Mesendoderm (in vitro differentiated cells): Measurements from ENCODE around the gene OR2T29. TPM values are rescaled to one million over a fixed set of nuclear protein-coding genes. Genes with fewer than 3 reads are reported as not detected.
"Not testable (repeated sequence)": the region's sequence is repeated elsewhere in the genome, so short reads cannot be mapped to it uniquely, and the experiment has no call there.

Experiments used
- DNase-seq: peaks from one replicate; pipeline ENCODE4 v3.0.0; 2013
- H2AK5ac ChIP-seq: 2 replicates; pipeline ENCODE4 v1.6.1; 2013; ENCODE audit warnings: low read length, inconsistent platforms
- H2BK120ac ChIP-seq: 2 replicates; pipeline ENCODE4 v1.6.1; 2013; ENCODE audit warnings: low read depth, mild to moderate bottlenecking, low read length, moderate library complexity, mixed read lengths
- H2BK15ac ChIP-seq: replicated peaks from 2 replicates; pipeline ENCODE4 v1.6.1; 2013; ENCODE audit warnings: low read depth, mild to moderate bottlenecking, moderate library complexity
- H2BK5ac ChIP-seq: 2 replicates; pipeline ENCODE4 v1.6.1; 2013; ENCODE audit warnings: low read length, inconsistent platforms
- H3K18ac ChIP-seq: 2 replicates; pipeline ENCODE4 v1.6.1; 2013; ENCODE audit warnings: mild to moderate bottlenecking, low read length, mixed read lengths
- H3K23ac ChIP-seq: one replicate; pipeline ENCODE4 v1.6.1; 2013; ENCODE audit warnings: low read length
- H3K27ac ChIP-seq: 2 replicates; pipeline ENCODE4 v1.5.1; 2013; ENCODE audit warnings: low read depth, mild to moderate bottlenecking, inconsistent platforms, low read length, moderate library complexity
- H3K27me3 ChIP-seq: 2 replicates; pipeline ENCODE4 v1.6.1; 2013; ENCODE audit warnings: low read length, control low read depth, mild to moderate bottlenecking, inconsistent platforms; ENCODE audit not compliant: insufficient read depth, poor library complexity
- H3K36me3 ChIP-seq: 2 replicates; pipeline ENCODE4 v1.6.1; 2013; ENCODE audit warnings: low read length, inconsistent platforms; ENCODE audit not compliant: control insufficient read depth, insufficient read depth
- H3K4ac ChIP-seq: one replicate; pipeline ENCODE4 v1.6.1; 2013; ENCODE audit warnings: low read depth, mild to moderate bottlenecking, low read length, moderate library complexity
- H3K4me1 ChIP-seq: 2 replicates; pipeline ENCODE4 v1.6.1; 2013; ENCODE audit warnings: low read depth, low read length, inconsistent platforms; ENCODE audit not compliant: control insufficient read depth
- H3K4me2 ChIP-seq: 2 replicates; pipeline ENCODE4 v1.6.1; 2013; ENCODE audit warnings: low read length
- H3K4me3 ChIP-seq: 2 replicates; pipeline ENCODE4 v1.5.1; 2013; ENCODE audit warnings: mild to moderate bottlenecking, low read length
- H3K56ac ChIP-seq: one replicate; pipeline ENCODE4 v1.6.1; 2013; ENCODE audit warnings: low read length
- H3K79me1 ChIP-seq: 2 replicates; pipeline ENCODE4 v1.6.1; 2013; ENCODE audit warnings: low read length, inconsistent platforms
- H3K79me2 ChIP-seq: 2 replicates; pipeline ENCODE4 v1.6.1; 2013; ENCODE audit warnings: mild to moderate bottlenecking, low read length; ENCODE audit not compliant: control insufficient read depth, insufficient read depth
- H3K9ac ChIP-seq: 2 replicates; pipeline ENCODE4 v1.6.1; 2013; ENCODE audit warnings: low read length, inconsistent platforms
- H4K5ac ChIP-seq: one replicate; pipeline ENCODE4 v1.6.1; 2013; ENCODE audit warnings: low read length
- H4K8ac ChIP-seq: one replicate; pipeline ENCODE4 v1.6.1; 2013; ENCODE audit warnings: low read depth, mild to moderate bottlenecking, control low read depth, low read length, moderate library complexity
- WGBS: extraction: QIAGEN DNeasy Blood & Tissue Kit; methylation state at CpG from one replicate; pipeline ENCODE4 v1.1.7; 2013; ENCODE audit warnings: low lambda C conversion rate, missing lambda C conversion rate; ENCODE audit not compliant: insufficient coverage; ENCODE audit errors: extremely low coverage; 5-methylcytosine and 5-hydroxymethylcytosine counted together
- polyA plus RNA-seq, 2 experiments: library from polyadenylated mRNA; stranded (reverse); fragments of 200-250 nt; gene quantifications; one replicate each; pipeline ENCODE4 v1.2.3, GENCODE V29; 2013

The OR2T29 gene, protein sequence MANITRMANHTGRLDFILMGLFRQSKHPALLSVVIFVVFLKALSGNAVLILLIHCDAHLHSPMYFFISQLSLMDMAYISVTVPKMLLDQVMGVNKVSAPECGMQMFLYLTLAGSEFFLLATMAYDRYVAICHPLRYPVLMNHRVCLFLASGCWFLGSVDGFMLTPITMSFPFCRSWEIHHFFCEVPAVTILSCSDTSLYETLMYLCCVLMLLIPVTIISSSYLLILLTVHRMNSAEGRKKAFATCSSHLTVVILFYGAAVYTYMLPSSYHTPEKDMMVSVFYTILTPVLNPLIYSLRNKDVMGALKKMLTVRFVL
- polyA plus RNA-seq (2013, experiment 1 of 2): not detected
- not detected for polyA plus RNA-seq (2013, experiment 2 of 2)

DNA sequence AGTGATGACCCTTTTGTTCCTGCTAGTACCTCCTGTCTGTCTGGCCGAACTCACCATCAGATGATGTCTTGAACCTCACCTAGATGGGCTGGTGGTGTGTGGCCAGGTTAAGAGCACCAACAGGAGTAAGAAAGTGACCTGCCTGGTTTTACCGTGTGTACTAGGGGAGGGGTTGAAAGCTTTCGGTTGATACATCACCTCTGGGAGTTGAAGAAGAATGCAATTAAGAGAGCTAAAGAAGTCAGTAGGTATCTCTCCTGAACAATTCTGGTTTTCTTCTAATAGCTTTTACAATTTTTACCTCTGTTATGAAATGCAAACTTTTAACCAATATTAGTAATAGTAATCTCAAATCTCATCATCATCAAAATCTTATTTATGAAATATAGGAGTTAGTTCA lies at the start of gene OR2T29:
OR2T29 (minus strand) TSS at position 101 of the 400 bp plus-strand sequence. CDS start 3,281 bp downstream, outside the sequence.
- not testable (repeated sequence) for H3K27ac ChIP-seq, H3K18ac ChIP-seq, H3K4me2 ChIP-seq, H3K27me3 ChIP-seq, H4K8ac ChIP-seq, H2BK120ac ChIP-seq, H3K56ac ChIP-seq, H3K9ac ChIP-seq, H2BK5ac ChIP-seq, H3K4ac ChIP-seq, H3K36me3 ChIP-seq, H3K79me2 ChIP-seq, H3K79me1 ChIP-seq, H3K4me1 ChIP-seq, DNase-seq, H3K23ac ChIP-seq, H3K4me3 ChIP-seq, H2AK5ac ChIP-seq, H4K5ac ChIP-seq, H2BK15ac ChIP-seq
- no CpG with 5 or more reads among the region's 3 CpGs for WGBS

DNA sequence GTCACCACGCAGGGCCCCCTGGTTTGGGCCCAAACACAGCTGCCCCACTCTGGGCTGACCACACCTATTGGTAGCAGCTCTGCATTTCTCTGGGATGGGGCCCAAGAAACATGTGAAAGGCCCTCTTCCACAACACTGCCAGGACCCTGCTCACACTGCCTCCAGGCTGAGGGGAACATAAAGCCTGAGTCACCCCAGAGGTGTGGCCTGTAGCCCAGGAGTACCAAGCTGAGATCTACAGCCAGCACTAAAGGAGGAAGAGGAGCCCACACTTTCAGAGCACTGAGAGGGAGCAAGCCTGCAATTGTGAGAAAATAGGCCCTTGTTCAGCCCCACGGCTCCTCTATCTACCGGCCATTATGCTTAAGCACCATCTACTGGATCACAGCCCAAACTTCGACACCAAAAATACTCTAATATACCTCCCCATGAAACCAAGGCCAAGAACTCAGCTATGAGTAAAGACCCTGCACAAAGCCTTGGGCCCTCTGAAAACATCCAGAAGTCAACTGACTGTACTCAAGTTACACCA lies 49.4 kb upstream of the OR2T29 start:
- Histone ChIP-seq H3K79me1 (no peaks in the 10 kb centered on the region), H3K36me3 (no peaks in the 10 kb centered on the region), H2BK15ac (no peak overlapping the region), H3K27me3 (no peaks in the 10 kb centered on the region), H3K56ac (no peak overlapping the region), H3K9ac (no peak overlapping the region), H4K8ac (no peak overlapping the region), H3K4me2 (no peak overlapping the region), H3K4me3 (no peak overlapping the region), H2BK5ac (no peak overlapping the region), H3K18ac (no peak overlapping the region), H3K79me2 (no peaks in the 10 kb centered on the region), H2BK120ac (no peak overlapping the region), H3K4me1 (no peaks in the 10 kb centered on the region), H3K23ac (no peak overlapping the region), H3K27ac (no peak overlapping the region), H4K5ac (no peak overlapping the region), H2AK5ac (no peak overlapping the region), H3K4ac (no peak overlapping the region)
- WGBS: no CpG with 5 or more reads among the region's 4 CpGs
- no peak for DNase-seq

DNA sequence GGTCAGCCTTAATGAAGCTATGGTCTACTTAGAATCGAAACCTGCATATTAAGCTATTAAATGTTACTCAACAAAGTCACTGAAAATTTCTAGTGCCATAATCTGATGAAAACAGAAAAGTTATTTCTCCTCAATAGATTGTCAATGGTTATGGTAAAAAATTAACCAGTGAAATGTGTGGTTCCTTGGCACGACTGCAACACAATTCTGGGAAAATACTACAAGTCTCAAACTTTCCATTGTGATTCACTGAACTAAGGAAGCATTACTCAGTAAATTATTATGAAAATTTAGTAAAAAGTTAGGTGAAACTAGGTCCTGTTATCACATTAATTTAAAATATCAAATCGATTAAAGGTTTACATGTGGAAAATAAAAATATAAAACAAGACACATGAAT lies 47.7 kb upstream of the OR2T29 start:
- H3K79me2 ChIP-seq: no peaks in the 10 kb centered on the region
- no peak overlapping the region for H3K18ac ChIP-seq
- no peak overlapping the region for H3K23ac ChIP-seq
- no peaks in the 10 kb centered on the region for H3K79me1 ChIP-seq
- no peaks in the 10 kb centered on the region for H3K4me1 ChIP-seq
- H4K8ac ChIP-seq: no peak overlapping the region
- no peak overlapping the region for H2AK5ac ChIP-seq
- no peak overlapping the region for H3K56ac ChIP-seq
- H3K4me2 ChIP-seq: no peak overlapping the region
- no peaks in the 10 kb centered on the region for H3K27me3 ChIP-seq
- no CpG with 5 or more reads among the region's 3 CpGs for WGBS
- no peak for DNase-seq
- H3K4ac ChIP-seq: no peak overlapping the region
- no peak overlapping the region for H2BK5ac ChIP-seq
- H3K4me3 ChIP-seq: no peak overlapping the region
- no peak overlapping the region for H2BK15ac ChIP-seq
- H2BK120ac ChIP-seq: no peak overlapping the region
- H3K36me3 ChIP-seq: no peaks in the 10 kb centered on the region
- no peak overlapping the region for H3K9ac ChIP-seq
- H4K5ac ChIP-seq: no peak overlapping the region
- no peak overlapping the region for H3K27ac ChIP-seq

DNA sequence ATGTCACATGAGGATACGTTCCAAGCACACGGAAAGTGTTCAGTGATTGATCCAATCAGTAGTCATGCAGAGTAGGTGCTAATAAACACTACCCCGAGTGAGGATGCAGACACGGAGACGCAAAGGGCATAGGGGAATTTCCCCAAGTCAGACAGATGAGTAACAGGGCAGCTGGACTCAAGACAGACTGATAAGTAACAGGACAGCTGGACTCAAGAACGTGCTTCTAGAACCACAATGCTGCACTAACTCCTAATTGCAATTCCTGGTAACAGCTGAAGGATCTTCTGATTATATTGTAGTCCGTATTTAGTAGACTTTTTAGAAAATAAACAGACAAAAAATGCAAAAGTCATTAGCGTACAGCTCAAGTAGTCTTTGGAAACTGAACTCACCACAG lies 36.8 kb upstream of the OR2T29 start:
- H4K5ac ChIP-seq: no peak overlapping the region
- no peak overlapping the region for H2AK5ac ChIP-seq
- H3K79me2 ChIP-seq: no peaks in the 10 kb centered on the region
- no peak overlapping the region for H3K23ac ChIP-seq
- no peak overlapping the region for H4K8ac ChIP-seq
- H2BK120ac ChIP-seq: no peak overlapping the region
- H3K4me3 ChIP-seq: peak overlapping the region; percentile 19
- no peak overlapping the region for H2BK5ac ChIP-seq
- no peaks in the 10 kb centered on the region for H3K4me1 ChIP-seq
- WGBS: no CpG with 5 or more reads among the region's 8 CpGs
- no peak overlapping the region for H2BK15ac ChIP-seq
- no peak overlapping the region for H3K4ac ChIP-seq
- DNase-seq: no peak
- no peak overlapping the region for H3K9ac ChIP-seq
- no peak overlapping the region for H3K56ac ChIP-seq
- no peaks in the 10 kb centered on the region for H3K79me1 ChIP-seq
- peaks cover 2% of the 10 kb centered on the region for H3K27me3 ChIP-seq
- no peak overlapping the region for H3K4me2 ChIP-seq
- no peaks in the 10 kb centered on the region for H3K36me3 ChIP-seq
- no peak overlapping the region for H3K27ac ChIP-seq
- no peak overlapping the region for H3K18ac ChIP-seq

DNA sequence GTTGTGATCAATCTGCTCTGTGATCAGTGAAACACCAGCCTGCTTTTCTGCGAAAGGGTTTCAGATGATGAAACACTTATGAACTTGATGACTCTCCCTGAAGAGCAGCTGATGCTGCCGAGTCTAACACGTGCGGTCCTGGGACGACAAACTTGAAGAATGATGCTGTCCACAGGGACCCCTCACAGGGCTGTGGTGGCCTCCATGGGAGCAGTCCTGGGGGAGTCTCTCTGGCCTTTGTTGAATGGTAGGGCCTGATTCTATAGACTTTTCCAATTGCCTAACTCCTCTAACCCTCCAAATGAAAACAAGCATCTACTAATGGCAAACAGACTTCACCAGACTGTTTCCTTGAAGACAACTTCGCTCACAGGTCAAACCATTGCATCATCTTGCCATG lies 35.0 kb upstream of the OR2T29 start, which contains the start of gene OR2T10:
OR2T10 (minus strand) TSS at position 112 of the 400 bp plus-strand sequence. CDS start 3,932 bp downstream, outside the sequence.
- H3K79me1 ChIP-seq: no peaks in the 10 kb centered on the region
- H3K4me3 ChIP-seq: no peak within 1 kb of the TSS
- peaks cover 2% of the 10 kb centered on the region for H3K27me3 ChIP-seq
- H4K5ac ChIP-seq: no peak within 1 kb of the TSS
- no peaks in the 10 kb centered on the region for H3K36me3 ChIP-seq
- no peak within 1 kb of the TSS for H3K23ac ChIP-seq
- H3K4me2 ChIP-seq: no peak within 1 kb of the TSS
- no peak within 1 kb of the TSS for H3K18ac ChIP-seq
- H3K27ac ChIP-seq: no peak within 1 kb of the TSS
- no peaks in the 10 kb centered on the region for H3K79me2 ChIP-seq
- H2AK5ac ChIP-seq: no peak within 1 kb of the TSS
- H2BK120ac ChIP-seq: no peak within 1 kb of the TSS
- H3K4ac ChIP-seq: no peak within 1 kb of the TSS
- no peak within 1 kb of the TSS for H2BK15ac ChIP-seq
- no peak within 1 kb of the TSS for H2BK5ac ChIP-seq
- no CpG with 5 or more reads among the region's 6 CpGs for WGBS
- H3K9ac ChIP-seq: no peak within 1 kb of the TSS
- no peak within 1 kb of the TSS for H4K8ac ChIP-seq
- no peaks in the 10 kb centered on the region for H3K4me1 ChIP-seq
- no peak within 1 kb of the TSS for H3K56ac ChIP-seq
- DNase-seq: no peak
